GM12872 (cell line): ENCODE results near the gene ATP1A4.

ENCODE experiments used
- TF ChIP-seq, protein P1 (sequence below): IDR thresholded peaks from 3 replicates; pipeline ENCODE4 v1.5.1; 2011; ENCODE audit warnings: low read depth, mild to moderate bottlenecking, low read length, moderate library complexity; ENCODE audit not compliant: insufficient read depth

Gene ATP1A4

DNA sequence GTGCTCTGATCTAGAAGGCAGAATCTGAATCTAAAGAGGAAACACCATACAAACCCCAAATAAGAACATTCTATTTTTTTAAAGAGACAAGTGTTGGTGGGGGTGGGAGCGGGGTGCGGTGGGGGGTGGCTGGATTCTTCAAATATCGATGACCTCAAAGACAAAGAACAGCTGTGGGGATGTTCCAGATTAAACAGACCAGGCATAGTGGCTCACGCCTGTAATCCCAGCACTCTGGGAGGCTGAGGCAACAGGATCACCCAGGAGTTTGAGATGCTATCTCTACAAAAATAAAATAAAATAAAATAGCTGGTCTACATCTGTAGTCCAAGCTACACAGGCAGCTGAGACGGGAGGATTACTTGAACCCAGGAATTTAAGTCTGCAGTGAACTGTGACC lies 5.0 kb downstream of the ATP1A4 start:
- TF ChIP-seq, protein P1, sequence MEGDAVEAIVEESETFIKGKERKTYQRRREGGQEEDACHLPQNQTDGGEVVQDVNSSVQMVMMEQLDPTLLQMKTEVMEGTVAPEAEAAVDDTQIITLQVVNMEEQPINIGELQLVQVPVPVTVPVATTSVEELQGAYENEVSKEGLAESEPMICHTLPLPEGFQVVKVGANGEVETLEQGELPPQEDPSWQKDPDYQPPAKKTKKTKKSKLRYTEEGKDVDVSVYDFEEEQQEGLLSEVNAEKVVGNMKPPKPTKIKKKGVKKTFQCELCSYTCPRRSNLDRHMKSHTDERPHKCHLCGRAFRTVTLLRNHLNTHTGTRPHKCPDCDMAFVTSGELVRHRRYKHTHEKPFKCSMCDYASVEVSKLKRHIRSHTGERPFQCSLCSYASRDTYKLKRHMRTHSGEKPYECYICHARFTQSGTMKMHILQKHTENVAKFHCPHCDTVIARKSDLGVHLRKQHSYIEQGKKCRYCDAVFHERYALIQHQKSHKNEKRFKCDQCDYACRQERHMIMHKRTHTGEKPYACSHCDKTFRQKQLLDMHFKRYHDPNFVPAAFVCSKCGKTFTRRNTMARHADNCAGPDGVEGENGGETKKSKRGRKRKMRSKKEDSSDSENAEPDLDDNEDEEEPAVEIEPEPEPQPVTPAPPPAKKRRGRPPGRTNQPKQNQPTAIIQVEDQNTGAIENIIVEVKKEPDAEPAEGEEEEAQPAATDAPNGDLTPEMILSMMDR: no peak

DNA sequence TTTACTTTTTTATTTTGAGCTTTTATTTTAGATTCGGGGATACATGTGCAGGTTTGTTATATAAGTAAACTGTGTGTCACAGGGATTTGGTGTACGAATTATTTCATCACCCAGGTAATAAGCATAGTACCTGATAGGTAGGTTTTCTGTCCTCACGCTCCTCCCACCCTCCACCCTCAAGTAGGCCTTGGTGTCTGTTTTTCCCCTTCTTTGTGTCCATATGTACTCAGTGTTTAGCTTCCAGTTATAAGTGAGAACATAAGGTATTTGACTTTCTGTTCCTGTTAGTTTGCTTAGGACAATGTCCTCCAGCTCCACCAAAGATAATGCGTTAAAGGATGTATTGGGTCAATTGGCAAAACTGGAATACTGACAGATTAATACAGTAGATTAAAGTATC lies 5.8 kb downstream of the ATP1A4 start:
- TF ChIP-seq, protein P1: no peak

DNA sequence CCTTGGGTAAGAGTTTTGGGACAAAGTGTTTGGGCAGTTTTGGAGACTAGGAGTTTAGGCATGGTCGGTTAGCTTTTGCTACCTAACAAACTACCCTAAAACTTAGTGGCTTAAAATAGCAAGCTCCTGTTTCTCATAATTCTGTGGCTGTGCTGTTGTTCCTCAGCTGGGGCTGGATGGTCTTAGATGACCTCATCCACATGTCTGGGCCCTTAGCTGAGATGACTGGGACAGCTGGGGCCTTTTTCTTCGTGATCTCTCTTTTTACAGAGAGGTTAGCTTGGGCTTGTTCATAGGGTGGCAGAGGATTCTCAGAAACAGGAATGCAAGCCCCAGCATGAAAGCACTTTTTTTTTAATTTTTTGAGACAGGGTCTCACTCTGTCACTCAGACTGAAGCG lies 6.6 kb downstream of the ATP1A4 start:
- TF ChIP-seq, protein P1: no peak

DNA sequence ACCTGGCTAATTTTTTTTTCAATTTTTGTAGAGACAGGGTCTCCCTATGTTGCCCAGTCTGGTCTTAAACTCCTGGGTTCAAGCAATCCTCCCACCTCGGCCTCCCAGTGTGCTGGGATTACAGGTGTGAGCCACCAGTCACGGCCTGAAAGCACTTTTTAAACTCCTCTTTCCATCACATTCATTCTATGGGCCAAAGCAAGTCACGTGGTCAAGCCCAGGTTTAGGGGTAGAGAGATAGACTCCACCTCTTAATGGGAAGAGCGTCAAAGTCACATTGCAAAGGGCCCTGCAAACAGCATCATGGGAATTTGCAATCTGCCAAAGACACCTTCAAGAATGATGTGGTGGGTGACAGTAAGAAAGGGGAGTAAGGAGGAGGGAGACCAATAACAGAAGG lies 7.1 kb downstream of the ATP1A4 start:
- TF ChIP-seq, protein P1: no peak

DNA sequence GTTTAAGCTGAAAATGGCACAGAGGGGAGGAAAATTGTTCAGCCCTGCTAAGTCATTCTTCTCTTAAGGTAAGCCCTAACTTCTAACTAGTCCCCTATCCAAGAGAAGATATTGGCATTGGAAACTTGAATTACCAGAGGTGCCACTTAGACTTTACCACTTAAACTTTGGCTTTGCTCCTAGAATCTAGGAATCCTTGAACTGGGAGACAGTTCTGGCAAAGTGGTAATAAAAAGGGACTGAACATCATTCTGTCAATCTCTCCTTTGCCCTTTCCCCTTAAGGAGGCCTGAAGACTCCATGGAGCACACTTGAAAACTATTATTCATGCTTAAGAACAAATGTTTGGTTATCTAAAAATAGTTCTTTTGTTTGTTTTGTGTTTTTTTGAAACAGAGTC lies 8.4 kb downstream of the ATP1A4 start:
- TF ChIP-seq, protein P1: no peak

DNA sequence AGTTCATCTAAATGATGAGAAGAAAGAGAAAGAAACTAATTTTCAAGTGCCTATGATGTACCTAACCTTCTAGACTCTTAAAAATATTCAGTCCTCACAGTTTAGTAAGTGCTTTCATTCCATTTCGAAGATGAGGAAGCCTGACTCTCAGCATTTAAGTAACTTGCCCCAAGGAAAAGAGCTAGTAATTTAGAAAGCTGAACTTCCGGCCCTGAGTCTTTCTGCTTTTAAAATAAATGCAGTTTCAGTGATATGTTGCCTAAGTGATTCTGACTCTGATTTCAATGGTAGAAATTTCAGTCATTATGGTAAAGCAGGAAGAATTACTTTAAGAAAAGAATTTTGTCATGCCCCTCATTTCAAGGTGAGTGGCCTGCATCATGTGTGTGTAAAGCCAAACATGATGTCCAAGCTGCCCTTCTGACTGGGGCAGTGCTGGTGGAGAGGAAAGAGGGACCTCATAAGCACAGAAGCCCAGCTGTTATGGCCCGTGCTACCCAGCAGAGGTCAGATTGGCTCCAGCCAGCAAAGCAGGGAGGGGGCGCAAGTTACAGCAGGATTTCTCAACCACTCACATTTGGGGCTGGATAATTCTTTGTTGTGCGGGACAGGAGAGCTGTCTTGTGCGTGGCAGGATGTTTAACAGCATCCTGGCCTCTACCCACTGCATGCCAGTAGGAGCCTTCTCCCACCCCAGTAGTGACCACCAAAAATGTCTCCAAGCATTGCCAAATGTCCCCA lies 10.7 kb downstream of the ATP1A4 start:
- TF ChIP-seq, protein P1: peak; percentile 64

DNA sequence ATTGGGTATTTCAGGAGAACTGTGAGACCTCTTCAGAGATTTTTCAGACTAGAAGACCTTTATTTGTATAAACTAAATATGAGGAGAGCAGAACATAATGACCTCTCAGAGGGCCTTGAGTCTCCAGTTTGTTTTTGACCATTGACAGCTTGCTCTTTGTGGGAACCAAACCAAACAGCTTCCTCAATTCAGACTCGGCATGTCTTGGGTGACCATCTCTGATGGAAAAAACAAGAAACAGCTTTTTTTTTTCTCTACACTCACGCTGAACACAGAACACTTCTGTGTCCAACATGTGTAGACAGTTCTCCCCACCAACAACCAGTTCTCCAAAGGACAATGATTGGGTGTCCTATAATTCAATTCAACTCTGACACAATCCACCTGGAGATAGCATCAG lies 11.5 kb downstream of the ATP1A4 start:
- TF ChIP-seq, protein P1: no peak

DNA sequence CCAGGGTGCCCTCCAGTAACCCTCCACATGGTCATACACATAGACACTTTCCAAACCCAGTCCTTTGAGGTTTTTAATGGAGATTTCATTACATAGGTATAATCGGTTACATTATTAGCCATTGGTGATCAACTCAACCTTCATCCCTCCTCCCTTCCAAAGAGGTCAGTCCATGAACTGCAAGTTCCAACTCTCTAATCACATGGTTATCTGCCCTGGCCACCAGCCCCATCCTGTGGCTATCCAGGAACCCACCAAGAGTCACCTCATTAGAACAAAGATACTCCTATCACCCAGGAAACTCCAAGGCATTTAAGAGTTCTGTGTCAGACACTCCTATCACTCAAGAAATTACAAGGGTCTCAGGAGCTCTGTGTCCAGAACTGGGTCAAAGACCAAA lies 12.2 kb downstream of the ATP1A4 start:
- TF ChIP-seq, protein P1: no peak
